SK-N-SH treated with all-trans-retinoic acid at 6 μM for 48 hours (cell line): ENCODE results near the gene ERVW-1.
"Not testable (repeated sequence)": the region's sequence is repeated elsewhere in the genome, so short reads cannot be mapped to it uniquely, and the experiment has no call there.

Experiments
- ATAC-seq: fragments of 200-7000 bp; cut with Tn5 transposase; 3 replicates; pipeline ENCODE4 v1.9.1; 2020; ENCODE audit warnings: mild to moderate bottlenecking, moderate library complexity
- ARNTL ChIP-seq: fragments of 450-650 bp; formaldehyde crosslinking; IDR thresholded peaks from 2 replicates; pipeline ENCODE4 v1.5.0; 2020; ENCODE audit warnings: low read depth, mild to moderate bottlenecking, moderate library complexity, borderline replicate concordance
- CREB5 ChIP-seq: fragments of 250-450 bp; sonication (Bioruptor Pico); IDR thresholded peaks from 2 replicates; pipeline ENCODE4 v1.5.1; 2020; ENCODE audit warnings: low read depth, mild to moderate bottlenecking, moderate library complexity
- CSDC2 ChIP-seq: fragments of 250-450 bp; sonication (Bioruptor Pico); IDR thresholded peaks from 2 replicates; pipeline ENCODE4 v1.5.0; 2020; ENCODE audit warnings: mild to moderate bottlenecking, moderate library complexity
- CSRNP3 ChIP-seq: fragments of 250-450 bp; sonication (Bioruptor Pico); IDR thresholded peaks from 2 replicates; pipeline ENCODE4 v1.5.1; 2021; ENCODE audit warnings: mild to moderate bottlenecking, moderate library complexity
- ESRRG ChIP-seq: fragments of 250-450 bp; sonication (Bioruptor Pico); IDR thresholded peaks from 2 replicates; pipeline ENCODE4 v1.6.1; 2021; ENCODE audit warnings: mild to moderate bottlenecking
- GLIS3 ChIP-seq: fragments of 250-450 bp; sonication (Bioruptor Pico); IDR thresholded peaks from 2 replicates; pipeline ENCODE4 v1.5.0; 2020; ENCODE audit warnings: mild to moderate bottlenecking, moderate library complexity
- ISL1 ChIP-seq: fragments of 250-450 bp; sonication (Bioruptor Pico); IDR thresholded peaks from 2 replicates; pipeline ENCODE4 v2.1.2; 2022; ENCODE audit warnings: mild to moderate bottlenecking, moderate library complexity
- PATZ1 ChIP-seq: fragments of 250-450 bp; sonication (Bioruptor Pico); IDR thresholded peaks from 2 replicates; pipeline ENCODE4 v1.8.0; 2020; ENCODE audit warnings: mild to moderate bottlenecking, moderate library complexity, borderline replicate concordance
- POU6F1 ChIP-seq: fragments of 250-450 bp; sonication (Bioruptor Pico); IDR thresholded peaks from 2 replicates; pipeline ENCODE4 v1.8.0; 2021; ENCODE audit warnings: low read depth, mild to moderate bottlenecking, moderate library complexity, borderline replicate concordance
- PPARA ChIP-seq: fragments of 250-450 bp; sonication (Bioruptor Pico); IDR thresholded peaks from 2 replicates; pipeline ENCODE4 v1.5.0; 2020; ENCODE audit warnings: mild to moderate bottlenecking, borderline replicate concordance
- RARB ChIP-seq: fragments of 250-450 bp; sonication (Bioruptor Pico); IDR thresholded peaks from 2 replicates; pipeline ENCODE4 v1.8.0; 2021; ENCODE audit warnings: mild to moderate bottlenecking, moderate library complexity
- SNAI2 ChIP-seq: fragments of 250-450 bp; sonication (Bioruptor Pico); IDR thresholded peaks from 2 replicates; pipeline ENCODE4 v1.5.0; 2020; ENCODE audit warnings: mild to moderate bottlenecking, moderate library complexity
- TCF4 ChIP-seq: fragments of 250-450 bp; sonication (Bioruptor Pico); IDR thresholded peaks from 2 replicates; pipeline ENCODE4 v1.8.0; 2021; ENCODE audit warnings: mild to moderate bottlenecking, moderate library complexity, borderline replicate concordance
- TOX ChIP-seq: fragments of 250-450 bp; sonication (Bioruptor Pico); IDR thresholded peaks from 2 replicates; pipeline ENCODE4 v1.8.0; 2021; ENCODE audit warnings: mild to moderate bottlenecking, moderate library complexity, borderline replicate concordance
- TSHZ2 ChIP-seq: fragments of 250-450 bp; sonication (Bioruptor Pico); IDR thresholded peaks from 2 replicates; pipeline ENCODE4 v1.5.0; 2020; ENCODE audit warnings: mild to moderate bottlenecking, moderate library complexity
- ZC3H10 ChIP-seq: fragments of 250-450 bp; sonication (Bioruptor Pico); IDR thresholded peaks from 2 replicates; pipeline ENCODE4 v1.5.1; 2021; ENCODE audit warnings: mild to moderate bottlenecking, moderate library complexity
- ZFP3 ChIP-seq: fragments of 250-450 bp; sonication (Bioruptor Pico); IDR thresholded peaks from 2 replicates; pipeline ENCODE4 v1.5.0; 2020; ENCODE audit warnings: mild to moderate bottlenecking, moderate library complexity
- ZFP30 ChIP-seq: fragments of 450-650 bp; formaldehyde crosslinking; IDR thresholded peaks from 2 replicates; pipeline ENCODE4 v1.5.0; 2022; ENCODE audit warnings: mild to moderate bottlenecking, moderate library complexity
- ZNF565 ChIP-seq: fragments of 450-650 bp; formaldehyde crosslinking; conservative IDR thresholded peaks from 2 replicates; pipeline ENCODE4 v1.5.0; 2020; ENCODE audit warnings: low read depth, mild to moderate bottlenecking, moderate library complexity
- ZNF70 ChIP-seq: fragments of 450-650 bp; formaldehyde crosslinking; IDR thresholded peaks from 2 replicates; pipeline ENCODE4 v1.5.0; 2020; ENCODE audit warnings: mild to moderate bottlenecking, moderate library complexity
- ZNF8 ChIP-seq: fragments of 450-650 bp; formaldehyde crosslinking; IDR thresholded peaks from 2 replicates; pipeline ENCODE4 v1.5.0; 2020; ENCODE audit warnings: mild to moderate bottlenecking, moderate library complexity

The ERVW-1 gene

GRCh38 chr7:92485267-92485892, 7.6 kb upstream of the ERVW-1 start:
- peak; percentile 21; the same call in 2 of the 3 replicates for ATAC-seq
- no peak for TF ChIP-seq ZFP3 (CRISPR knock-in tag)
- TF ChIP-seq TOX (CRISPR knock-in tag) = no peak
- TF ChIP-seq ZNF70 (CRISPR knock-in tag) = no peak
- TF ChIP-seq TCF4 (CRISPR knock-in tag) = no peak
- no peak for TF ChIP-seq CSDC2 (CRISPR knock-in tag)
- TF ChIP-seq ARNTL (CRISPR knock-in tag) = no peak
- TF ChIP-seq ZFP30 (CRISPR knock-in tag) = no peak
- TF ChIP-seq TSHZ2 (CRISPR knock-in tag) = no peak
- no peak for TF ChIP-seq ZNF8 (CRISPR knock-in tag)
- TF ChIP-seq SNAI2 (CRISPR knock-in tag) = no peak
- TF ChIP-seq, all 23 proteins: peak for 0

GRCh38 chr7:92484226-92484625, 6.5 kb upstream of the ERVW-1 start:
- ATAC-seq = not testable (repeated sequence)

GRCh38 chr7:92483624-92484023, 5.9 kb upstream of the ERVW-1 start:
- ATAC-seq = not testable (repeated sequence)

GRCh38 chr7:92479146-92479545, 1.4 kb upstream of the ERVW-1 start:
- not testable (repeated sequence) for ATAC-seq

- no peak for ATAC-seq
Observed at GRCh38 chr7:92478711-92479110, 965 bp upstream of the ERVW-1 start.

More at GRCh38 chr7:92478711-92479110, 965 bp upstream of the ERVW-1 start:
- TF ChIP-seq PPARA (CRISPR knock-in tag) (no peak), ZC3H10 (no peak), TSHZ2 (CRISPR knock-in tag) (no peak), ZFP30 (CRISPR knock-in tag) (no peak), CREB5 (no peak), RARB (CRISPR knock-in tag) (no peak), ZNF565 (no peak), ARNTL (CRISPR knock-in tag) (no peak), ZFP3 (CRISPR knock-in tag) (no peak), ISL1 (CRISPR knock-in tag) (no peak), TOX (CRISPR knock-in tag) (no peak), POU6F1 (CRISPR knock-in tag) (no peak), PATZ1 (CRISPR knock-in tag) (no peak), SNAI2 (CRISPR knock-in tag) (no peak), GLIS3 (CRISPR knock-in tag) (no peak), CSRNP3 (CRISPR knock-in tag) (no peak), ESRRG (CRISPR knock-in tag) (no peak), ZNF70 (CRISPR knock-in tag) (no peak), TCF4 (CRISPR knock-in tag) (no peak), CSDC2 (CRISPR knock-in tag) (no peak)
